HFFc6 (cell line): ENCODE data around the gene AKT1. TPM values are rescaled to one million over a fixed set of nuclear protein-coding genes. Genes with fewer than 3 reads are reported as not detected.
"Not testable (repeated sequence)": the region's sequence is repeated elsewhere in the genome, so short reads cannot be mapped to it uniquely, and the experiment has no call there.

ENCODE experiments used
- DNase-seq: peaks from one replicate; pipeline ENCODE4 v3.0.0-alpha.2; 2018
- H3K27ac Mint-ChIP-seq: 2 replicates; pipeline ENCODE4 v1.8.0; 2020; ENCODE audit warnings: mild to moderate bottlenecking, mixed read lengths
- H3K27me3 Mint-ChIP-seq: 2 replicates; pipeline ENCODE4 v1.8.0; 2021; ENCODE audit warnings: mild to moderate bottlenecking, moderate library complexity, mixed read lengths; ENCODE audit not compliant: insufficient read depth
- H3K36me3 Mint-ChIP-seq: 2 replicates; pipeline ENCODE4 v1.8.0; 2021; ENCODE audit warnings: low read depth, mixed read lengths
- H3K4me1 Mint-ChIP-seq: 2 replicates; pipeline ENCODE4 v1.8.0; 2020; ENCODE audit warnings: low read depth, mixed read lengths
- H3K4me3 Mint-ChIP-seq: 2 replicates; pipeline ENCODE4 v1.8.0; 2020; ENCODE audit warnings: mild to moderate bottlenecking, moderate library complexity, mixed read lengths
- H3K9me3 Mint-ChIP-seq: 2 replicates; pipeline ENCODE4 v1.8.0; 2020; ENCODE audit warnings: mild to moderate bottlenecking, mixed read lengths
- CTCF ChIP-seq: fragments of 200-600 bp; sonication (generic); IDR thresholded peaks from 2 replicates; pipeline ENCODE4 v1.5.0; 2021; ENCODE audit warnings: antibody characterized with exemption, mild to moderate bottlenecking
- total RNA-seq, 6 experiments: library from RNA; stranded (reverse); fragmentation: NEBNext Ultra II Directional; extraction: Animal tissue kit (Norgen Biotek cat#: 25700); gene quantifications; 2 replicates in 1 of 6; 3 replicates in 5 of 6; pipeline ENCODE4 v1.2.3, GENCODE V29; 2021

AKT1 gene
- total RNA-seq, 6 experiments from 2014 or later, result 164 to 191 (median 173) TPM

GRCh38 chr14:104843006-104843405 is 47.5 kb upstream of the AKT1 start:
- H3K27me3 Mint-ChIP-seq, result peaks cover 52% of the 10 kb centered on the region
- H3K4me1 Mint-ChIP-seq, result peaks cover 10% of the 10 kb centered on the region
- no peak for DNase-seq
- peaks cover 3% of the 10 kb centered on the region; the same call in 1 of the 2 replicates for H3K9me3 Mint-ChIP-seq
- H3K27ac Mint-ChIP-seq, result no peak overlapping the region
- no peak overlapping the region for H3K4me3 Mint-ChIP-seq
- no peaks in the 10 kb centered on the region for H3K36me3 Mint-ChIP-seq
- TF ChIP-seq CTCF, result no peak

GRCh38 chr14:104841730-104842129 is 46.2 kb upstream of the AKT1 start:
- no peak overlapping the region for H3K4me3 Mint-ChIP-seq
- peaks cover 10% of the 10 kb centered on the region for H3K4me1 Mint-ChIP-seq
- no peaks in the 10 kb centered on the region for H3K36me3 Mint-ChIP-seq
- H3K27me3 Mint-ChIP-seq, result peaks cover 46% of the 10 kb centered on the region
- no peak overlapping the region for H3K27ac Mint-ChIP-seq
- H3K9me3 Mint-ChIP-seq, result peaks cover 3% of the 10 kb centered on the region; the same call in 1 of the 2 replicates
- no peak for DNase-seq
- no peak for TF ChIP-seq CTCF

- H3K27me3 Mint-ChIP-seq, result peaks cover 19% of the 10 kb centered on the region
- H3K4me3 Mint-ChIP-seq, H3K9me3 Mint-ChIP-seq, H3K27ac Mint-ChIP-seq, H3K4me1 Mint-ChIP-seq, H3K36me3 Mint-ChIP-seq, DNase-seq: not testable (repeated sequence)
These were observed 40.8 kb upstream of the AKT1 start for GRCh38 chr14:104836171-104836935.

- no peaks in the 10 kb centered on the region for H3K9me3 Mint-ChIP-seq
- no peak for DNase-seq
- H3K36me3 Mint-ChIP-seq, result no peaks in the 10 kb centered on the region
- no peak overlapping the region for H3K4me3 Mint-ChIP-seq
- no peaks in the 10 kb centered on the region; the same call in none of the 2 replicates for H3K27me3 Mint-ChIP-seq
- H3K27ac Mint-ChIP-seq, result no peak overlapping the region
- peaks cover 10% of the 10 kb centered on the region for H3K4me1 Mint-ChIP-seq
- TF ChIP-seq CTCF, result no peak
These were observed 35.2 kb upstream of the AKT1 start for GRCh38 chr14:104830781-104831180.

- Mint-ChIP-seq H3K4me1 (peaks cover 20% of the 10 kb centered on the region), H3K4me3 (peak overlapping the region; percentile 92), H3K36me3 (peaks cover 6% of the 10 kb centered on the region; the same call in 1 of the 2 replicates), H3K27me3 (peaks cover 1% of the 10 kb centered on the region; the same call in 1 of the 2 replicates), H3K27ac (peak overlapping the region; percentile 75), H3K9me3 (peaks cover 7% of the 10 kb centered on the region; the same call in 1 of the 2 replicates)
- peak; percentile 68 for TF ChIP-seq CTCF
- DNase-seq, result peak; percentile 21
These were observed 31.9 kb upstream of the AKT1 start for GRCh38 chr14:104827177-104828055.
